Activated naive CD4-positive, alpha-beta T cell treated with anti-CD3 and anti-CD28 coated beads, Interleukin-2, amount 50 U/mL, for 72 hours (primary cell): ENCODE measurements around the gene SH2D5. TPM values are rescaled to one million over a fixed set of nuclear protein-coding genes. Genes with fewer than 3 reads are reported as not detected.
A peak's percentile ranks its signal among the peaks of the same experiment; 100 is the strongest.
"Not testable (repeated sequence)": the region's sequence is repeated elsewhere in the genome, so short reads cannot be mapped to it uniquely, and the experiment has no call there.

Source experiments
- ATAC-seq, 2 donors: fragments of 150-1000 bp; cut with Tn5 transposase; 2 replicates each; pipeline ENCODE4 v1.10.0; 2021; ENCODE audit warnings: mild to moderate bottlenecking in 2 of 2, moderate library complexity in 2 of 2
- DNase-seq, 2 donors: peaks; one replicate each; pipeline ENCODE4 v3.0.0; 2021 to 2022; ENCODE audit warnings: low spot score in 2 of 2
- H3K27ac Mint-ChIP-seq, 2 donors: one replicate each; pipeline ENCODE4 v1.8.0; 2022; ENCODE audit warnings: mild to moderate bottlenecking in 2 of 2, mixed read lengths in 2 of 2
- H3K36me3 Mint-ChIP-seq, 2 donors: one replicate each; pipeline ENCODE4 v1.8.0; 2022; ENCODE audit warnings: mixed read lengths in 2 of 2
- H3K9me3 Mint-ChIP-seq, 2 donors: one replicate each; pipeline ENCODE4 v1.8.0; 2022; ENCODE audit warnings: mixed read lengths in 2 of 2
- total RNA-seq, 2 donors: library from RNA; stranded (reverse); gene quantifications; one replicate each; pipeline ENCODE4 v1.2.3, GENCODE V29; 2022

The SH2D5 gene
- total RNA-seq, 2 donors from 2014 or later = 0.66 TPM; not detected in 1

GRCh38 chr1:20721117-20722061, 11.1 kb downstream of the SH2D5 start:
- DNase-seq = peak in 1 of 2 donors; percentile 33
- no peak for ATAC-seq
- no peaks in the 10 kb centered on the region for H3K9me3 Mint-ChIP-seq
- no peaks in the 10 kb centered on the region for H3K36me3 Mint-ChIP-seq
- H3K27ac Mint-ChIP-seq = no peak overlapping the region

- H3K27ac Mint-ChIP-seq = no peak overlapping the region
- no peaks in the 10 kb centered on the region for H3K36me3 Mint-ChIP-seq
- DNase-seq = peak in 1 of 2 donors; percentile 44
- H3K9me3 Mint-ChIP-seq = no peaks in the 10 kb centered on the region
- no peak for ATAC-seq
These were observed 11.8 kb downstream of the SH2D5 start for GRCh38 chr1:20720631-20721091.

- ATAC-seq = no peak
- H3K36me3 Mint-ChIP-seq = no peaks in the 10 kb centered on the region
- peak in 1 of 2 donors; percentile 48 for DNase-seq
- no peaks in the 10 kb centered on the region for H3K9me3 Mint-ChIP-seq
- H3K27ac Mint-ChIP-seq = no peak overlapping the region
These were observed 12.5 kb downstream of the SH2D5 start for GRCh38 chr1:20719871-20720620.

- Mint-ChIP-seq H3K9me3 (no peaks in the 10 kb centered on the region), H3K36me3 (no peaks in the 10 kb centered on the region), H3K27ac (no peak overlapping the region)
- ATAC-seq (no peak), DNase-seq (peak in 1 of 2 donors; percentile 21)
These were observed 13.2 kb downstream of the SH2D5 start for GRCh38 chr1:20719261-20719660.

- H3K9me3 Mint-ChIP-seq, ATAC-seq, H3K27ac Mint-ChIP-seq, DNase-seq, H3K36me3 Mint-ChIP-seq: not testable (repeated sequence)
These were observed 14.1 kb downstream of the SH2D5 start for GRCh38 chr1:20718343-20718882.

GRCh38 chr1:20717452-20718342, 14.8 kb downstream of the SH2D5 start, which contains the start of gene KIF17:
TSS of gene KIF17 (minus strand) at chr1:20718007. CDS start at chr1:20717706, 301 bp downstream.
- Mint-ChIP-seq H3K27ac (no peak within 1 kb of the TSS), H3K9me3 (no peaks in the 10 kb centered on the region)
- ATAC-seq = peak; percentile 73 to 76

GRCh38 chr1:20716232-20716631, 16.3 kb downstream of the SH2D5 start:
- ATAC-seq (no peak), DNase-seq (no peak)
- Mint-ChIP-seq H3K27ac (no peak overlapping the region), H3K36me3 (no peaks in the 10 kb centered on the region), H3K9me3 (no peaks in the 10 kb centered on the region)

More at GRCh38 chr1:20717452-20718342, 14.8 kb downstream of the SH2D5 start, which contains the start of gene KIF17:
- DNase-seq = peak in 1 of 2 donors; percentile 64
- H3K36me3 Mint-ChIP-seq = no peaks in the 10 kb centered on the region

GRCh38 chr1:20715406-20715805, 17.1 kb downstream of the SH2D5 start:
- Mint-ChIP-seq H3K27ac (no peak overlapping the region), H3K9me3 (no peaks in the 10 kb centered on the region), H3K36me3 (no peaks in the 10 kb centered on the region)
- no peak for ATAC-seq
- no peak for DNase-seq

- Mint-ChIP-seq H3K9me3 (no peaks in the 10 kb centered on the region), H3K27ac (no peak overlapping the region), H3K36me3 (no peaks in the 10 kb centered on the region)
- peak in 1 of 2 donors; percentile 36 for ATAC-seq
- no peak for DNase-seq
These were observed 19.1 kb downstream of the SH2D5 start for GRCh38 chr1:20713440-20713839.

GRCh38 chr1:20712215-20712577, 20.3 kb downstream of the SH2D5 start:
- ATAC-seq (peak; percentile 38 to 57), DNase-seq (no peak)
- Mint-ChIP-seq H3K36me3 (no peaks in the 10 kb centered on the region), H3K27ac (no peak overlapping the region), H3K9me3 (no peaks in the 10 kb centered on the region)

- Mint-ChIP-seq H3K36me3 (no peaks in the 10 kb centered on the region), H3K9me3 (no peaks in the 10 kb centered on the region), H3K27ac (no peak overlapping the region)
- peak; percentile 51 to 56 for ATAC-seq
- no peak for DNase-seq
These were observed 21.0 kb downstream of the SH2D5 start for GRCh38 chr1:20711285-20712214.

GRCh38 chr1:20710469-20711284, 21.8 kb downstream of the SH2D5 start:
- H3K36me3 Mint-ChIP-seq = no peaks in the 10 kb centered on the region
- no peak for DNase-seq

GRCh38 chr1:20709868-20710267, 22.6 kb downstream of the SH2D5 start:
- H3K9me3 Mint-ChIP-seq = no peaks in the 10 kb centered on the region
- DNase-seq = no peak

More at GRCh38 chr1:20710469-20711284, 21.8 kb downstream of the SH2D5 start:
- H3K9me3 Mint-ChIP-seq = no peaks in the 10 kb centered on the region
- ATAC-seq = no peak
- H3K27ac Mint-ChIP-seq = peak overlapping the region in 1 of 2 donors; percentile 50

GRCh38 chr1:20708891-20709290, 23.6 kb downstream of the SH2D5 start:
- DNase-seq (no peak), ATAC-seq (no peak)
- Mint-ChIP-seq H3K27ac (no peak overlapping the region), H3K36me3 (no peaks in the 10 kb centered on the region), H3K9me3 (no peaks in the 10 kb centered on the region)

More at GRCh38 chr1:20709868-20710267, 22.6 kb downstream of the SH2D5 start:
- ATAC-seq = no peak
- no peak overlapping the region for H3K27ac Mint-ChIP-seq
- no peaks in the 10 kb centered on the region for H3K36me3 Mint-ChIP-seq
